NB4 (cell line): ENCODE data around the gene PMPCA.

Source experiments
- POLR2A ChIP-seq: IDR thresholded peaks from 2 replicates; pipeline ENCODE4 v1.6.1; 2011; ENCODE audit warnings: mild to moderate bottlenecking; ENCODE audit not compliant: insufficient read length; ENCODE audit errors: extremely low read depth
- TF ChIP-seq, protein P1 (sequence below): IDR thresholded peaks from one replicate; pipeline ENCODE4 v1.5.1; 2012; ENCODE audit warnings: low read depth, low read length
- TF ChIP-seq, protein P2 (sequence below): IDR thresholded peaks from 2 replicates; pipeline ENCODE4 v1.6.1; 2011; ENCODE audit warnings: low read depth, low read length

- TF ChIP-seq, protein P1, sequence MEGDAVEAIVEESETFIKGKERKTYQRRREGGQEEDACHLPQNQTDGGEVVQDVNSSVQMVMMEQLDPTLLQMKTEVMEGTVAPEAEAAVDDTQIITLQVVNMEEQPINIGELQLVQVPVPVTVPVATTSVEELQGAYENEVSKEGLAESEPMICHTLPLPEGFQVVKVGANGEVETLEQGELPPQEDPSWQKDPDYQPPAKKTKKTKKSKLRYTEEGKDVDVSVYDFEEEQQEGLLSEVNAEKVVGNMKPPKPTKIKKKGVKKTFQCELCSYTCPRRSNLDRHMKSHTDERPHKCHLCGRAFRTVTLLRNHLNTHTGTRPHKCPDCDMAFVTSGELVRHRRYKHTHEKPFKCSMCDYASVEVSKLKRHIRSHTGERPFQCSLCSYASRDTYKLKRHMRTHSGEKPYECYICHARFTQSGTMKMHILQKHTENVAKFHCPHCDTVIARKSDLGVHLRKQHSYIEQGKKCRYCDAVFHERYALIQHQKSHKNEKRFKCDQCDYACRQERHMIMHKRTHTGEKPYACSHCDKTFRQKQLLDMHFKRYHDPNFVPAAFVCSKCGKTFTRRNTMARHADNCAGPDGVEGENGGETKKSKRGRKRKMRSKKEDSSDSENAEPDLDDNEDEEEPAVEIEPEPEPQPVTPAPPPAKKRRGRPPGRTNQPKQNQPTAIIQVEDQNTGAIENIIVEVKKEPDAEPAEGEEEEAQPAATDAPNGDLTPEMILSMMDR: no peak
- no peak for TF ChIP-seq POLR2A
- TF ChIP-seq, protein P2, sequence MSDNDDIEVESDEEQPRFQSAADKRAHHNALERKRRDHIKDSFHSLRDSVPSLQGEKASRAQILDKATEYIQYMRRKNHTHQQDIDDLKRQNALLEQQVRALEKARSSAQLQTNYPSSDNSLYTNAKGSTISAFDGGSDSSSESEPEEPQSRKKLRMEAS: peak; percentile 88
These were observed 652 bp upstream of the PMPCA start for GRCh38 chr9:136409557-136410455.
